Measurements from ENCODE around the gene SLX9. TPM values are rescaled to one million over a fixed set of nuclear protein-coding genes. Genes with fewer than 3 reads are reported as not detected.
"Not testable (repeated sequence)": the region's sequence is repeated elsewhere in the genome, so short reads cannot be mapped to it uniquely, and the experiment has no call there.

The SLX9 gene
- polyA plus RNA-seq, 1 experiment = 12.4 TPM

DNA sequence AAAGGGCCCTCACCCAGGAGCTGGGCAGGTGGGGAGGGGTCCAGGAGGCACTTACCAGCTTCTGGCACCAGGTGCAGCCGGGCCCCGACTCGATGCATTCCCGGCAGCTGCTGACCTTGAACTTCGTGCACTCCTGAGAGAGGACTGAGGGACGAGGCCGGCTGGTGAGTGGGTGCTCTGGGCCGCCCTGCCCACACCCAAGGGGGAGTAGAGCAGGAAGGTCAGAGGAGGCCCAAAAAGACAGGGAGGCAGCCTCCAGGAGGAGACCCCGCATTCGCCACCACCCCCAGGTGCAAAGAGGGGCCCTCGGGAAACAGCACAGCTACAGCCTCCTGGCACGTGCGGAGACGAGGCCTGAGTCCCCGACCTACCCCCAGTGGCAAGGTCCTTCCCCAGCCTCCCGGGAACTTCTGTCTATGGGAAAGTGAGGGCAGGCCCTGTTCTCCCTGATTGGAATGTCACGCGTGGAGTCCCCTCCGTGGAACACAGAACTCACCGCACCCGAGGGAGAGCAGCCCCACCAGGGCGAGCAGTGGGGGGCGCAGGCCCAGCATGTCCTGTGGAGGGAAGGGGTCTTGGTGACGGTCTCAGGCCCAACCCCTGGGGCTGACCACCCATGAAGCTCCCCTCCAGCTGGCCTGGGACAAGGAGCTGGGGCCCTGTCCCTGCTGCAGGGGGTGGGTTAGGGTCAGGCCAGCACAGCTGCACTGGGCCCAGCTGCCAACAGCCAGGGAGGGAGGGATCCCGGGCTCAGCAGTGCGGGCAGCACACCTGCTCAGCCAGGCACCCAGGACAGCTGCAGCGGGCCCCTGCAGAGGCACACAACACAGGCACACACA lies 29.4 kb upstream of the SLX9 start:
- POLR2A ChIA-PET = no interaction called here
- Histone ChIP-seq H3K4me3 (ENCODE audit: low read depth, low read length) (no peak overlapping the region), H3K27me3 (ENCODE audit: control insufficient read depth, insufficient read depth, low read length) (peaks cover 35% of the 10 kb centered on the region), H3K36me3 (ENCODE audit: control insufficient read depth, insufficient read depth, low read length) (no peaks in the 10 kb centered on the region)
- CTCF ChIA-PET = no interaction called here
- TF ChIP-seq, protein P1, sequence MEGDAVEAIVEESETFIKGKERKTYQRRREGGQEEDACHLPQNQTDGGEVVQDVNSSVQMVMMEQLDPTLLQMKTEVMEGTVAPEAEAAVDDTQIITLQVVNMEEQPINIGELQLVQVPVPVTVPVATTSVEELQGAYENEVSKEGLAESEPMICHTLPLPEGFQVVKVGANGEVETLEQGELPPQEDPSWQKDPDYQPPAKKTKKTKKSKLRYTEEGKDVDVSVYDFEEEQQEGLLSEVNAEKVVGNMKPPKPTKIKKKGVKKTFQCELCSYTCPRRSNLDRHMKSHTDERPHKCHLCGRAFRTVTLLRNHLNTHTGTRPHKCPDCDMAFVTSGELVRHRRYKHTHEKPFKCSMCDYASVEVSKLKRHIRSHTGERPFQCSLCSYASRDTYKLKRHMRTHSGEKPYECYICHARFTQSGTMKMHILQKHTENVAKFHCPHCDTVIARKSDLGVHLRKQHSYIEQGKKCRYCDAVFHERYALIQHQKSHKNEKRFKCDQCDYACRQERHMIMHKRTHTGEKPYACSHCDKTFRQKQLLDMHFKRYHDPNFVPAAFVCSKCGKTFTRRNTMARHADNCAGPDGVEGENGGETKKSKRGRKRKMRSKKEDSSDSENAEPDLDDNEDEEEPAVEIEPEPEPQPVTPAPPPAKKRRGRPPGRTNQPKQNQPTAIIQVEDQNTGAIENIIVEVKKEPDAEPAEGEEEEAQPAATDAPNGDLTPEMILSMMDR (IDR thresholded peaks at IDR 0.05; ENCODE audit: insufficient read depth, low read depth, low read length) = no peak
- no peak for DNase-seq (ENCODE audit: low read depth)

DNA sequence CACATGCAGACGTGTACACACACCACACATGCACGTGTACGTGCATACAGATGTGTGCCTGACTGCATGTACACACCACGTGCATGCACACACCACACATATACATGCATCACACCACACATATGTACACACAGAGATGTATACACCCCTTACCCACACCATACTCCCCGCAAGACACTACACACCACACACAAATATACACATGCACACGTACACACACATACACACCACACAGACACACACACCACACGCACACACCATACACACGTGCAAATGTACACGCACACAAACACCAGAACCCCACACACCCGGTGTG lies 28.8 kb upstream of the SLX9 start:
- Histone ChIP-seq H3K27me3 (ENCODE audit: control insufficient read depth, insufficient read depth, low read length) (peaks cover 32% of the 10 kb centered on the region), H3K36me3 (ENCODE audit: control insufficient read depth, insufficient read depth, low read length) (no peaks in the 10 kb centered on the region), H3K4me3 (ENCODE audit: low read depth, low read length) (no peak overlapping the region)
- no peak for DNase-seq (ENCODE audit: low read depth)
- TF ChIP-seq, protein P1 (IDR thresholded peaks at IDR 0.05; ENCODE audit: insufficient read depth, low read depth, low read length) = no peak
- POLR2A ChIA-PET = no interaction called here
- CTCF ChIA-PET = no interaction called here

DNA sequence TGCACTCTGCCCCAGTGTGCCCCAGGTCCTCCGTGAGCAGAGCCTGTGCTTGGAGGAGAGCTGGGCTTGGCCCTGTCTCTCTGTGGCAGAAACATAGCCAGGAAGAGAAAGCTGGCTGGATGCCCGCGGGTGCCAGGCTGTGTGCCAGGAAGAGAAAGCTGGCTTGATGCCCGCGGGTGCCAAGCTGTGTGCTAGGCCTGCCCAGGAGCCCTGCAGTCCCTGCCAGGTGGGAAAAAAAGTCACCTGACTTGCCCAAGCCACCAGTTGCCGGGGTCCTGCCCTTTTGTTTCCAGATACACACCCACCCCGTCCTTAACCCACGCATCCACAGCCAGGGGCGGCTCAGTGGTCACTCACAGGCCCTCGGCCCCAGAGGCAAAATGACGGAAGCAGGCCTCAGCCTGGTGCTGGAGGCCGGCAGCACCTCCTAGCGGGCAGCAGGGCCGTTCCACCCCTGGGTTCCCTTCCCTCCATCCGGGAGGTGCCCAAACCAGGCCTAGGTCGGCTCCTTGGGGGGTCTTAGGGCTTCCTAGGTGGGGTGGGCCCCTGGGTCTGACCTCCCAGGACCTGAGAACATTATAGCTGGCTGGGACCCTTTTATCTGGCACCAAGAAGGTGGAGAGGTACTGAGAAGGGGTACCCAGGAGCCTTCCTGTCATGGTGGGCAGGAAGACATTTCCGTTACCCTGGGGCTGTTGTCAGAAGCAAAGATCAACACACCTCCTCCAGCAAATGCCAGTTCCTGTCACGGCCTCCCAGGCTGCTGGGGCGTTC lies 28.3 kb upstream of the SLX9 start:
- POLR2A ChIA-PET = no interaction called here
- TF ChIP-seq, protein P1 (IDR thresholded peaks at IDR 0.05; ENCODE audit: insufficient read depth, low read depth, low read length) = 0 out of 2 replicates have a peak, but pooled peaks have one; percentile 11

DNA sequence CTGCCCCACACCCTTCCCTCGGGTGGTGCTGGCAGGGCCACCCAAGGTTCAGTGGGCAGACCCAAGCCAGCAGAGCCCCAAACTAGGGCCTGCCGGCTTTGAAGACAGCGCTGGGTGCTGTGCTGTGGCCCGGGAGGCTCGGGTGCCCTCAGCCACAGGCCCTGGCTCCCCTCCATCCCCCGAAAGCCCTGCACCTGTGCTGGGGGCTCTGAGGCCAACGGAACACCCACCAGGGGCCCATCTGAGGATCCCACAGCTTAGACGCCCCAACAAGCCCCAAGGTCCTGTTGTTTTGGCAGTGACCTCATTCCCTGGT lies 27.7 kb upstream of the SLX9 start:
- no peak overlapping the region for H3K4me3 ChIP-seq (ENCODE audit: low read depth, low read length)
- ChIA-PET CTCF (interaction anchor here (1.0 to 2.5 kb wide), 2 partner anchors 14 to 18 kb away, joined by 3 to 11 read pairs; no protein-coding TSS in a partner anchor), POLR2A (no interaction called here)
- no peak for DNase-seq (ENCODE audit: low read depth)
- H3K27me3 ChIP-seq (ENCODE audit: control insufficient read depth, insufficient read depth, low read length) = peaks cover 23% of the 10 kb centered on the region
- TF ChIP-seq, protein P1 (IDR thresholded peaks at IDR 0.05; ENCODE audit: insufficient read depth, low read depth, low read length) = no peak
- H3K36me3 ChIP-seq (ENCODE audit: control insufficient read depth, insufficient read depth, low read length) = no peaks in the 10 kb centered on the region

More for the DNA sequence above, 28.3 kb upstream of the SLX9 start:
- no peaks in the 10 kb centered on the region for H3K36me3 ChIP-seq (ENCODE audit: control insufficient read depth, insufficient read depth, low read length)
- CTCF ChIA-PET = interaction anchor here (1.0 kb wide), 1 partner anchor 13 kb away, joined by 3 read pairs; no protein-coding TSS in a partner anchor
- H3K4me3 ChIP-seq (ENCODE audit: low read depth, low read length) = no peak overlapping the region
- H3K27me3 ChIP-seq (ENCODE audit: control insufficient read depth, insufficient read depth, low read length) = peaks cover 28% of the 10 kb centered on the region
- DNase-seq (ENCODE audit: low read depth) = no peak

DNA sequence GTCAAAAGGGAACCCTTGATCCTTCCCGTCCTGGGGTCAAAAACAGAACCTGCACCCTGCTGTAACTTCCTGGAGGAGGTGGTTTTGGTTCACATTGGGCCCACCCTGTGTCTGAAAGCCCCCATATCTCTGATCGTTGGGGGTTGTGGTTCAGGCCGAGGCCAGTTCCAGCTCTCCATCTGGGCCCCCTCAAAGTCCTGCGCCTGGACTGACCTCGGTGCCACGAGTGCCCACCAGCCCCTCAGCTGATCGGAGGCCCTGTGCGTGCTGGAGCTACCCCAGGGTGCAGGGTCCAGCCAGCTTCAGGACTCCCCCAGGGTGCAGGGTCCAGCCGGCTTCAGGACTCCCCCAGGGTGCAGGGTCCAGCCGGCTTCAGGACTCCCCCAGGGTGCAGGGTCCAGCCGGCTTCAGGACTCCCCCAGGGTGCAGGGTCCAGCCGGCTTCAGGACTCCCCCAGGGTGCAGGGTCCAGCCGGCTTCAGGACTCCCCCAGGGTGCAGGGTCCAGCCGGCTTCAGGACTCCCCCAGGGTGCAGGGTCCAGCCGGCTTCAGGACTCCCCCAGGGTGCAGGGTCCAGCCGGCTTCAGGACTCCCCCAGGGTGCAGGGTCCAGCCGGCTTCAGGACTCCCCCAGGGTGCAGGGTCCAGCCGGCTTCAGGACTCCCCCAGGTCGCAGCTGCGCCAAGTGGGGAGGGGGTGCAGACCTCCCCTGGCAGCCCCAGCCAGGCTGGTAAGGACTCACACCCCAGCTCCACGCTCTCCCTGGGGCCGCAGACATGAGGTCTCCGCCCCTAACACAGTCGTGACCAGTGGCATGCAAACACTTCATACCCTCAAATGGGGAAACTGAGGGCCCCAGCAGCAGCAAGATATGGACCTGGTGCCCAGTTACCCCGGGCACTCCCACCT lies 27.1 kb upstream of the SLX9 start:
- CTCF ChIA-PET = interaction anchor here (1.0 to 2.5 kb wide), 2 partner anchors 15 to 19 kb away, joined by 3 to 11 read pairs; no protein-coding TSS in a partner anchor
- H3K4me3 ChIP-seq (ENCODE audit: low read depth, low read length); DNase-seq (ENCODE audit: low read depth); POLR2A ChIA-PET; H3K36me3 ChIP-seq (ENCODE audit: control insufficient read depth, insufficient read depth, low read length): not testable (repeated sequence)
- peaks cover 20% of the 10 kb centered on the region for H3K27me3 ChIP-seq (ENCODE audit: control insufficient read depth, insufficient read depth, low read length)
